ENCODE results near the gene ELL2. TPM values are rescaled to one million over a fixed set of nuclear protein-coding genes. Genes with fewer than 3 reads are reported as not detected.
A peak's percentile ranks its signal among the peaks of the same experiment; 100 is the strongest.

ELL2 gene
- total and polyA plus RNA-seq, 2 of the 13 experiments (the other 11 are each of a cell fraction or from before 2014, with no cell fraction given): 78.9 to 97.1 TPM

DNA sequence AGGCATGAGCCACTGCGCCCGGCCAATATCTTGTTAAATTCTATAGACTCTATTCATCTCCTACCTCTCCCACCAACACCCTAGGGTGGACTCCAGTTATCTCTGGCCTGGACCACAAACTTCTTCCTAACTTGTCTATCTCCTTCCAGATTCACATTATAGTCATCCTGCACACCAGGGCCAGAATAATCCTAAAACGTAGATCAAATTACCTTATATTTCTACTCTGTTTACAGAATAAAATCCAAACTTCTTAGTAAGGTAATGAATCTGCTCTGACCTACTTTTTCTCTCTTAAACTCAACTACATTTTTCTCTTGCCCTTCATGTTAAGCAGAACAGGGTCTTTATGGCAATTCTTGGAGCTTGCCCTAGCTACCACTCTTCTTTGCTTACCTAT is 6.9 kb downstream of the ELL2 start:
- Histone ChIP-seq H3K27me3 (ENCODE audit: control insufficient read depth in 1 of 2, insufficient read depth in 2 of 2, low read length in 2 of 2) (no peaks in the 10 kb centered on the region; a peak in 1 of 5 replicates), H3K4me3 (replicated peaks in 1 of 3; ENCODE audit: insufficient read depth in 1 of 3, low read depth in 2 of 3, low read length in 3 of 3) (no peak overlapping the region; a peak in 1 of 6 replicates), H3K4me2 (ENCODE audit: low read depth, low read length) (peak overlapping the region; percentile 91), H3K4me1 (ENCODE audit: insufficient read depth, low read length) (peaks cover 72% of the 10 kb centered on the region), H3K9ac (ENCODE audit: insufficient read depth, low read depth, low read length) (no peak overlapping the region; the same call in 1 of the 2 replicates), H2AFZ (ENCODE audit: low read length) (no peak overlapping the region), H3K9me3 (ENCODE audit: low read length) (no peaks in the 10 kb centered on the region), H3K27ac (ENCODE audit: extremely low read length, insufficient read depth, low read length) (no peak overlapping the region), H3K79me2 (ENCODE audit: insufficient read depth, low read length) (peaks cover 96% of the 10 kb centered on the region), H3K36me3 (replicated peaks in 1 of 2; ENCODE audit: control insufficient read depth in 1 of 2, insufficient read depth in 2 of 2, low read length in 2 of 2) (peaks cover 7 to 37% of the 10 kb centered on the region in 2 experiments), H4K20me1 (ENCODE audit: insufficient read depth, low read length) (peaks cover 94% of the 10 kb centered on the region)
- intact Hi-C loops (cut with micrococcal nuclease; ENCODE audit: unreplicated experiment) (loop anchor here (1.0 kb wide), 1 partner anchor 245 kb away; no protein-coding TSS in a partner anchor), in situ Hi-C loops (cut with HindIII; ENCODE audit: extremely low pct_ligation_motif_present, low pct_unique_long_range_greater_than_20kb) (loop anchor here (5.0 kb wide), 1 partner anchor 97 kb away; no protein-coding TSS in a partner anchor)
- ATAC-seq (no peak), DNase-seq (ENCODE audit: low spot score) (no peak), FAIRE-seq (no peak)
- ChIA-PET CTCF (ENCODE audit: low intra/inter-chr PET ratio, low total read pairs) (no interaction called here), POLR2A (interaction anchor here (1.0 kb wide), 1 partner anchor 92 kb away, joined by 3 read pairs; no protein-coding TSS in a partner anchor)
- TF ChIP-seq SMAD1 (CRISPR knock-in tag; IDR thresholded peaks at IDR 0.05; ENCODE audit: borderline replicate concordance, low read depth): no peak
- no peak for TF ChIP-seq ZNF3 (CRISPR knock-in tag; IDR thresholded peaks at IDR 0.05)
- no peak for TF ChIP-seq FIP1L1 (IDR thresholded peaks at IDR 0.05; ENCODE audit: borderline replicate concordance, insufficient read depth, low read depth, low read length)
- TF ChIP-seq XRCC5 (optimal IDR thresholded peaks at IDR 0.05; ENCODE audit: low read length): no peak
- TF ChIP-seq HMG20A (CRISPR knock-in tag; IDR thresholded peaks at IDR 0.05; ENCODE audit: borderline replicate concordance): no peak
- no peak for TF ChIP-seq HMGA1 (CRISPR knock-in tag; conservative IDR thresholded peaks at IDR 0.05)
- no peak for TF ChIP-seq ZFP91 (CRISPR knock-in tag; IDR thresholded peaks at IDR 0.05; ENCODE audit: borderline replicate concordance)
- no peak for TF ChIP-seq AHR (CRISPR knock-in tag; IDR thresholded peaks at IDR 0.05)
- TF ChIP-seq, protein P1, sequence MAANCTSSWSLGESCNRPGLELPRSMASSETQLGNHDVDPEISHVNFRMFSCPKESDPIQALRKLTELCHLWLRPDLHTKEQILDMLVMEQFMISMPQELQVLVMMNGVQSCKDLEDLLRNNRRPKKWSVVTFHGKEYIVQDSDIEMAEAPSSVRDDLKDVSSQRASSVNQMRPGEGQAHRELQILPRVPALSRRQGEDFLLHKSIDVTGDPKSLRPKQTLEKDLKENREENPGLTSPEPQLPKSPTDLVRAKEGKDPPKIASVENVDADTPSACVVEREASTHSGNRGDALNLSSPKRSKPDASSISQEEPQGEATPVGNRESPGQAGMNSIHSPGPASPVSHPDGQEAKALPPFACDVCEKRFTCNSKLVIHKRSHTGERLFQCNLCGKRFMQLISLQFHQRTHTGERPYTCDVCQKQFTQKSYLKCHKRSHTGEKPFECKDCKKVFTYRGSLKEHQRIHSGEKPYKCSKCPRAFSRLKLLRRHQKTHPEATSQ (CRISPR knock-in tag; IDR thresholded peaks at IDR 0.05; ENCODE audit: borderline replicate concordance): no peak
- TF ChIP-seq NCOA5 (CRISPR knock-in tag; IDR thresholded peaks at IDR 0.05): no peak
- TF ChIP-seq ZBTB20 (CRISPR knock-in tag; IDR thresholded peaks at IDR 0.05; ENCODE audit: borderline replicate concordance, low read depth): no peak
- no peak for TF ChIP-seq RXRA (CRISPR knock-in tag; IDR thresholded peaks at IDR 0.05)
- 92% methylated on average over 3 of the region's 3 CpGs for WGBS (ENCODE audit: low lambda C conversion rate)
- BruUV-seq (replicated peaks): no TSS peak

Measured in HepG2 (cell line).